ENCODE measurements around the gene TRRAP. TPM values are rescaled to one million over a fixed set of nuclear protein-coding genes. Genes with fewer than 3 reads are reported as not detected.

TRRAP gene
- polyA plus RNA-seq, 1 donor (not counting 4 experiments of a cell fraction or from before 2014, with no cell fraction given) = 6.1 TPM

DNA sequence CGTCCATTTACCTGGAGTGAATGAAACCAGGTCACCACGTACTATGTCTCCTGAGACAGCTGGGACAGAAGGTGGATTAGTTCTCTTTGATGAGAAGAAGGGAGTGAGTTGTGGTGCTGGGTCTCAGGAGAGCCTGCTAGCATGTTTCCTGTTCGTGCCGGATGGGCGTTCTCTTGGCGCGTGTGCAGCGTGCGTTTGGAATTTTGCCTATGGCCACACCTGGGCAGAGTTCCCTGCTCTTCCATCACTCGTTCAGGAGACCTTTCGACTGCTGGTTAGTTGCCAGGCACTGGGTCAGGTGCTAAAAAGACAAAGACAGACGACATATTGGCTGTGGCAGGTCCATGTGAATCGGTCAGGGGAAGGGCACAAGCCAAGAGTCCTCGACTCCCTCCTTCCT lies 90.3 kb downstream of the TRRAP start:
- Histone ChIP-seq H3K9ac (ENCODE audit: control insufficient read depth, extremely low read depth, insufficient read depth, low read length) (no peak overlapping the region), H4K20me1 (ENCODE audit: control insufficient read depth, extremely low read depth, insufficient read depth, low read length) (no peaks in the 10 kb centered on the region), H3K27ac (ENCODE audit: control insufficient read depth, insufficient read depth, low read length) (no peak overlapping the region), H3K36me3 (ENCODE audit: control insufficient read depth in 2 of 2, extremely low read depth in 1 of 2, insufficient read depth in 2 of 2, low read length in 2 of 2) (peaks cover 25 to 44% of the 10 kb centered on the region in 2 experiments), H3K4me1 (ENCODE audit: control insufficient read depth, extremely low read depth, insufficient read depth, low read length) (peaks cover 6% of the 10 kb centered on the region), H2AFZ (ENCODE audit: control insufficient read depth, low read length) (no peak overlapping the region), H3K9me1 (ENCODE audit: control insufficient read depth, extremely low read depth, insufficient read depth, low read length) (no peaks in the 10 kb centered on the region), H3K79me2 (ENCODE audit: control insufficient read depth, insufficient read depth, low read length) (no peaks in the 10 kb centered on the region), H3K4me3 (ENCODE audit: control insufficient read depth in 2 of 3, extremely low read depth in 1 of 3, insufficient read depth in 2 of 3, low read depth in 1 of 3, low read length in 3 of 3) (no peak overlapping the region), H3K4me2 (ENCODE audit: control insufficient read depth, extremely low read depth, insufficient read depth, low read depth, low read length) (no peak overlapping the region), H3K27me3 (ENCODE audit: control insufficient read depth, extremely low read depth, insufficient read depth, low read length) (no peaks in the 10 kb centered on the region), H3K9me3 (ENCODE audit: control insufficient read depth, low read depth, low read length) (no peaks in the 10 kb centered on the region)
- TF ChIP-seq, protein P1, sequence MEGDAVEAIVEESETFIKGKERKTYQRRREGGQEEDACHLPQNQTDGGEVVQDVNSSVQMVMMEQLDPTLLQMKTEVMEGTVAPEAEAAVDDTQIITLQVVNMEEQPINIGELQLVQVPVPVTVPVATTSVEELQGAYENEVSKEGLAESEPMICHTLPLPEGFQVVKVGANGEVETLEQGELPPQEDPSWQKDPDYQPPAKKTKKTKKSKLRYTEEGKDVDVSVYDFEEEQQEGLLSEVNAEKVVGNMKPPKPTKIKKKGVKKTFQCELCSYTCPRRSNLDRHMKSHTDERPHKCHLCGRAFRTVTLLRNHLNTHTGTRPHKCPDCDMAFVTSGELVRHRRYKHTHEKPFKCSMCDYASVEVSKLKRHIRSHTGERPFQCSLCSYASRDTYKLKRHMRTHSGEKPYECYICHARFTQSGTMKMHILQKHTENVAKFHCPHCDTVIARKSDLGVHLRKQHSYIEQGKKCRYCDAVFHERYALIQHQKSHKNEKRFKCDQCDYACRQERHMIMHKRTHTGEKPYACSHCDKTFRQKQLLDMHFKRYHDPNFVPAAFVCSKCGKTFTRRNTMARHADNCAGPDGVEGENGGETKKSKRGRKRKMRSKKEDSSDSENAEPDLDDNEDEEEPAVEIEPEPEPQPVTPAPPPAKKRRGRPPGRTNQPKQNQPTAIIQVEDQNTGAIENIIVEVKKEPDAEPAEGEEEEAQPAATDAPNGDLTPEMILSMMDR (optimal IDR thresholded peaks at IDR 0.05 in 1 of 3, IDR thresholded peaks at IDR 0.05 in 1 of 3, conservative IDR thresholded peaks at IDR 0.05 in 1 of 3; ENCODE audit: extremely low read depth in 1 of 3, insufficient read depth in 2 of 3, low read length in 3 of 3) = no peak
- TF ChIP-seq EZH2 (IDR thresholded peaks at IDR 0.05; ENCODE audit: low read length) = no peak
- dilution Hi-C loops (cut with MboI; ENCODE audit: extremely low pct_ligation_motif_present, low sequenced_read_pairs) = no loop called here
- no peak for DNase-seq (ENCODE audit: low read depth, low spot score)
- no peak for FAIRE-seq

DNA sequence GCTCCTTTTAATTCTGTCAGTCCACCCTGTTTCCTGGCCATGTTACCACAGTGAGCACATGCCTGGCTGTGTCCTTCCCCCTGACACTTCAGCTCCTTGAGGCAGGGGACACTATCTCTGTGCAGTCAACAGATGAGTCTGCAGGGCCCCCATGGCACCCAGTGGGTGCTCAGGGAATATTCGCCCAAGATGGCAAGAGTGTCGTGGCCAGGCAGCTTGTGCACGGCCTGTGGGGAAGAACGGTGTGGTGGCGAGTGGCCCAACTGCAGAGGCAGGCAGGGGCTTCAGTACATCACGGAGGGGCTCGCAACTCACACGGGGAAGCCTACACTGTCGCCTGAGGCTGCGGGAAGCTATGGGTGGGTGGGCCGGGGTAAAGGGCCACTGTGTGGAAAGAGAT lies 91.1 kb downstream of the TRRAP start:
- FAIRE-seq = no peak
- Histone ChIP-seq H3K36me3 (ENCODE audit: control insufficient read depth in 2 of 2, extremely low read depth in 1 of 2, insufficient read depth in 2 of 2, low read length in 2 of 2) (peaks cover 29 to 44% of the 10 kb centered on the region in 2 experiments), H3K4me2 (ENCODE audit: control insufficient read depth, extremely low read depth, insufficient read depth, low read depth, low read length) (no peak overlapping the region)

More for the DNA sequence above, 91.1 kb downstream of the TRRAP start:
- no peak for DNase-seq (ENCODE audit: low read depth, low spot score)
- no peak overlapping the region for H3K4me3 ChIP-seq (ENCODE audit: control insufficient read depth in 2 of 3, extremely low read depth in 1 of 3, insufficient read depth in 2 of 3, low read depth in 1 of 3, low read length in 3 of 3)
- H3K27ac ChIP-seq (ENCODE audit: control insufficient read depth, insufficient read depth, low read length) = no peak overlapping the region
- TF ChIP-seq EZH2 (IDR thresholded peaks at IDR 0.05; ENCODE audit: low read length) = no peak
- TF ChIP-seq, protein P1 (optimal IDR thresholded peaks at IDR 0.05 in 1 of 3, IDR thresholded peaks at IDR 0.05 in 1 of 3, conservative IDR thresholded peaks at IDR 0.05 in 1 of 3; ENCODE audit: extremely low read depth in 1 of 3, insufficient read depth in 2 of 3, low read length in 3 of 3) = no peak
- peaks cover 6% of the 10 kb centered on the region for H3K4me1 ChIP-seq (ENCODE audit: control insufficient read depth, extremely low read depth, insufficient read depth, low read length)
- no peak overlapping the region for H3K9ac ChIP-seq (ENCODE audit: control insufficient read depth, extremely low read depth, insufficient read depth, low read length)
- dilution Hi-C loops (cut with MboI; ENCODE audit: extremely low pct_ligation_motif_present, low sequenced_read_pairs) = no loop called here
- no peaks in the 10 kb centered on the region for H3K9me3 ChIP-seq (ENCODE audit: control insufficient read depth, low read depth, low read length)
- H3K79me2 ChIP-seq (ENCODE audit: control insufficient read depth, insufficient read depth, low read length) = no peaks in the 10 kb centered on the region
- H4K20me1 ChIP-seq (ENCODE audit: control insufficient read depth, extremely low read depth, insufficient read depth, low read length) = no peaks in the 10 kb centered on the region
- no peak overlapping the region for H2AFZ ChIP-seq (ENCODE audit: control insufficient read depth, low read length)
- H3K9me1 ChIP-seq (ENCODE audit: control insufficient read depth, extremely low read depth, insufficient read depth, low read length) = no peaks in the 10 kb centered on the region
- H3K27me3 ChIP-seq (ENCODE audit: control insufficient read depth, extremely low read depth, insufficient read depth, low read length) = no peaks in the 10 kb centered on the region
